ENCODE results near the gene ANXA2R. TPM values are rescaled to one million over a fixed set of nuclear protein-coding genes. Genes with fewer than 3 reads are reported as not detected.

ANXA2R gene
- total and polyA plus RNA-seq, 2 of the 13 experiments (the other 11 are each of a cell fraction or from before 2014, with no cell fraction given), result 0.95 to 1.3 TPM

DNA sequence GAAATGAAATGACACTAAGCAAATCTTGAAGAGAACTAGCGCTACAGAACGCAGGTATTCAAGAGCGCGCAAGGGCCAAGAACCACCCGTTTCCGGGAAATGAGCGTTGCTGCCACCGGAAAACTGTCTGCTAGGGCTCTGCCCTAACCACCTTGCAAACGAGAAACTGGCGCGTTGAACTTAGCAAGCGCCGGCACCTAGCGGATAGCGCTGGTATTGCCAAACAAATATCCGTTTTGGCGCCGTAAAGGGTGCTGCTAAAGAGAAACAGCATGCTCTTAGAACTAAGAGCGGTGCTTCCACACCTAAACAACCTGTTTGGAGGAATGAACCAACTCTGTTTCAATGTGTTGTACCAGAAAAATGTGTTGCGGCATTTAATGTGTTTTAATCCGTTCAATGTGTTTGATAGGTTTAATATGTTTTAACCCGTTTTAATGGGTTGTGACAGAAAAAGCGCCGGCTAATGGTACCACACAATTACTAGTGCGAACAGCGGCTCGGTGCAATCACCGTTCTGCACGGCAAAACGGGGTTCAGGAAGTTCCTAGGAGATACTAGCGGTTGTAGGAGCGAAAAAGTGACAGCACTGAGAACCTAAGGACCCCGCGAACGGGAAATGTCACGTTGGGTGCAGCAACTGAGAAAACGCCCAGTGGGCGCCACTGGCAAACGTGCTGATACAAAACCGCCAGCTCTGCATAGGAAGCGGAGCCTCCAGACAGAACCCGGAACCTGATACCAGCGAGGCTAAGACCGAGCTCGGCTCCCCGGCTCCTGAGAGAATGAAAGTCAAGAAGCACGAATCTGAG lies at the start of gene ANXA2R (continued):
- TF ChIP-seq ZNF724P (CRISPR knock-in tag; IDR thresholded peaks at IDR 0.05; ENCODE audit: borderline replicate concordance) (no peak), ZC3H4 (CRISPR knock-in tag; IDR thresholded peaks at IDR 0.05; ENCODE audit: borderline replicate concordance) (no peak), NFE2L2 (IDR thresholded peaks at IDR 0.05; ENCODE audit: low read length) (no peak), ZNF720 (CRISPR knock-in tag; IDR thresholded peaks at IDR 0.05) (no peak), RELA (CRISPR knock-in tag; IDR thresholded peaks at IDR 0.05) (no peak), HOXD1 (CRISPR knock-in tag; IDR thresholded peaks at IDR 0.05) (no peak), GPN1 (CRISPR knock-in tag; IDR thresholded peaks at IDR 0.05; ENCODE audit: borderline replicate concordance) (no peak), POLR2G (IDR thresholded peaks at IDR 0.05; ENCODE audit: low read depth, low read length) (no peak), ZNF598 (CRISPR knock-in tag; IDR thresholded peaks at IDR 0.05; ENCODE audit: borderline replicate concordance) (no peak), ZNF776 (CRISPR knock-in tag; IDR thresholded peaks at IDR 0.05) (no peak), SCMH1 (CRISPR knock-in tag; IDR thresholded peaks at IDR 0.05; ENCODE audit: borderline replicate concordance) (no peak), HNRNPL (IDR thresholded peaks at IDR 0.05; ENCODE audit: low read depth, low read length) (no peak), PLRG1 (conservative IDR thresholded peaks at IDR 0.05) (no peak), ETV6 (CRISPR knock-in tag; conservative IDR thresholded peaks at IDR 0.05) (peak; percentile 100), MLLT10 (CRISPR knock-in tag; IDR thresholded peaks at IDR 0.05) (no peak), ZMAT5 (CRISPR knock-in tag; IDR thresholded peaks at IDR 0.05; ENCODE audit: borderline replicate concordance, low read depth) (no peak), KAT7 (CRISPR knock-in tag; IDR thresholded peaks at IDR 0.05; ENCODE audit: borderline replicate concordance) (no peak), SOX13 (IDR thresholded peaks at IDR 0.05) (no peak), SOX13 (CRISPR knock-in tag; conservative IDR thresholded peaks at IDR 0.05 in 1 of 2, IDR thresholded peaks at IDR 0.05 in 1 of 2) (no peak; a peak in 1 of 4 replicates)
- TF ChIP-seq, protein P1, sequence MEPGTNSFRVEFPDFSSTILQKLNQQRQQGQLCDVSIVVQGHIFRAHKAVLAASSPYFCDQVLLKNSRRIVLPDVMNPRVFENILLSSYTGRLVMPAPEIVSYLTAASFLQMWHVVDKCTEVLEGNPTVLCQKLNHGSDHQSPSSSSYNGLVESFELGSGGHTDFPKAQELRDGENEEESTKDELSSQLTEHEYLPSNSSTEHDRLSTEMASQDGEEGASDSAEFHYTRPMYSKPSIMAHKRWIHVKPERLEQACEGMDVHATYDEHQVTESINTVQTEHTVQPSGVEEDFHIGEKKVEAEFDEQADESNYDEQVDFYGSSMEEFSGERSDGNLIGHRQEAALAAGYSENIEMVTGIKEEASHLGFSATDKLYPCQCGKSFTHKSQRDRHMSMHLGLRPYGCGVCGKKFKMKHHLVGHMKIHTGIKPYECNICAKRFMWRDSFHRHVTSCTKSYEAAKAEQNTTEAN (CRISPR knock-in tag; conservative IDR thresholded peaks at IDR 0.05), result no peak
- TF ChIP-seq, protein P2, sequence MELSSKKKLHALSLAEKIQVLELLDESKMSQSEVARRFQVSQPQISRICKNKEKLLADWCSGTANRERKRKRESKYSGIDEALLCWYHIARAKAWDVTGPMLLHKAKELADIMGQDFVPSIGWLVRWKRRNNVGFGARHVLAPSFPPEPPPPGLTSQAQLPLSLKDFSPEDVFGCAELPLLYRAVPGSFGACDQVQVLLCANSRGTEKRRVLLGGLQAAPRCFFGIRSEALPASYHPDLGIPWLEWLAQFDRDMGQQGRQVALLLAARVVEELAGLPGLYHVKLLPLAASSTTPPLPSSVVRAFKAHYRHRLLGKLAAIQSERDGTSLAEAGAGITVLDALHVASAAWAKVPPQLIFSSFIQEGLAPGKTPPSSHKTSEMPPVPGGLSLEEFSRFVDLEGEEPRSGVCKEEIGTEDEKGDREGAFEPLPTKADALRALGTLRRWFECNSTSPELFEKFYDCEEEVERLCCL (CRISPR knock-in tag; IDR thresholded peaks at IDR 0.05; ENCODE audit: borderline replicate concordance), result no peak
- TF ChIP-seq, protein P3, sequence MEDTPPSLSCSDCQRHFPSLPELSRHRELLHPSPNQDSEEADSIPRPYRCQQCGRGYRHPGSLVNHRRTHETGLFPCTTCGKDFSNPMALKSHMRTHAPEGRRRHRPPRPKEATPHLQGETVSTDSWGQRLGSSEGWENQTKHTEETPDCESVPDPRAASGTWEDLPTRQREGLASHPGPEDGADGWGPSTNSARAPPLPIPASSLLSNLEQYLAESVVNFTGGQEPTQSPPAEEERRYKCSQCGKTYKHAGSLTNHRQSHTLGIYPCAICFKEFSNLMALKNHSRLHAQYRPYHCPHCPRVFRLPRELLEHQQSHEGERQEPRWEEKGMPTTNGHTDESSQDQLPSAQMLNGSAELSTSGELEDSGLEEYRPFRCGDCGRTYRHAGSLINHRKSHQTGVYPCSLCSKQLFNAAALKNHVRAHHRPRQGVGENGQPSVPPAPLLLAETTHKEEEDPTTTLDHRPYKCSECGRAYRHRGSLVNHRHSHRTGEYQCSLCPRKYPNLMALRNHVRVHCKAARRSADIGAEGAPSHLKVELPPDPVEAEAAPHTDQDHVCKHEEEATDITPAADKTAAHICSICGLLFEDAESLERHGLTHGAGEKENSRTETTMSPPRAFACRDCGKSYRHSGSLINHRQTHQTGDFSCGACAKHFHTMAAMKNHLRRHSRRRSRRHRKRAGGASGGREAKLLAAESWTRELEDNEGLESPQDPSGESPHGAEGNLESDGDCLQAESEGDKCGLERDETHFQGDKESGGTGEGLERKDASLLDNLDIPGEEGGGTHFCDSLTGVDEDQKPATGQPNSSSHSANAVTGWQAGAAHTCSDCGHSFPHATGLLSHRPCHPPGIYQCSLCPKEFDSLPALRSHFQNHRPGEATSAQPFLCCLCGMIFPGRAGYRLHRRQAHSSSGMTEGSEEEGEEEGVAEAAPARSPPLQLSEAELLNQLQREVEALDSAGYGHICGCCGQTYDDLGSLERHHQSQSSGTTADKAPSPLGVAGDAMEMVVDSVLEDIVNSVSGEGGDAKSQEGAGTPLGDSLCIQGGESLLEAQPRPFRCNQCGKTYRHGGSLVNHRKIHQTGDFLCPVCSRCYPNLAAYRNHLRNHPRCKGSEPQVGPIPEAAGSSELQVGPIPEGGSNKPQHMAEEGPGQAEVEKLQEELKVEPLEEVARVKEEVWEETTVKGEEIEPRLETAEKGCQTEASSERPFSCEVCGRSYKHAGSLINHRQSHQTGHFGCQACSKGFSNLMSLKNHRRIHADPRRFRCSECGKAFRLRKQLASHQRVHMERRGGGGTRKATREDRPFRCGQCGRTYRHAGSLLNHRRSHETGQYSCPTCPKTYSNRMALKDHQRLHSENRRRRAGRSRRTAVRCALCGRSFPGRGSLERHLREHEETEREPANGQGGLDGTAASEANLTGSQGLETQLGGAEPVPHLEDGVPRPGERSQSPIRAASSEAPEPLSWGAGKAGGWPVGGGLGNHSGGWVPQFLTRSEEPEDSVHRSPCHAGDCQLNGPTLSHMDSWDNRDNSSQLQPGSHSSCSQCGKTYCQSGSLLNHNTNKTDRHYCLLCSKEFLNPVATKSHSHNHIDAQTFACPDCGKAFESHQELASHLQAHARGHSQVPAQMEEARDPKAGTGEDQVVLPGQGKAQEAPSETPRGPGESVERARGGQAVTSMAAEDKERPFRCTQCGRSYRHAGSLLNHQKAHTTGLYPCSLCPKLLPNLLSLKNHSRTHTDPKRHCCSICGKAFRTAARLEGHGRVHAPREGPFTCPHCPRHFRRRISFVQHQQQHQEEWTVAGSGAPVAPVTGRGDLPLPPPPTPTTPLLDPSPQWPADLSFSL (CRISPR knock-in tag; IDR thresholded peaks at IDR 0.05), result no peak
